ENCODE results near the gene EFCAB14.
A peak's percentile ranks its signal among the peaks of the same experiment; 100 is the strongest.
"Not testable (repeated sequence)": the region's sequence is repeated elsewhere in the genome, so short reads cannot be mapped to it uniquely, and the experiment has no call there.

Gene EFCAB14

GRCh38 chr1:46652321-46653100 is 66.4 kb downstream of the EFCAB14 start:
- DNase-seq, result no peak

GRCh38 chr1:46651152-46651551 is 67.8 kb downstream of the EFCAB14 start:
- not testable (repeated sequence) for DNase-seq

- no peak for DNase-seq
Measured at GRCh38 chr1:46650491-46650890, 68.4 kb downstream of the EFCAB14 start.

GRCh38 chr1:46649764-46650163 is 69.2 kb downstream of the EFCAB14 start:
- no peak for DNase-seq

GRCh38 chr1:46647611-46648010 is 71.3 kb downstream of the EFCAB14 start:
- no peak for DNase-seq

- DNase-seq, result no peak
Measured at GRCh38 chr1:46646844-46647243, 72.1 kb downstream of the EFCAB14 start.

GRCh38 chr1:46646331-46646730 is 72.6 kb downstream of the EFCAB14 start:
- no peak for DNase-seq

- no peak for DNase-seq
Measured at GRCh38 chr1:46645815-46646214, 73.1 kb downstream of the EFCAB14 start.

GRCh38 chr1:46643368-46643775 is 75.5 kb downstream of the EFCAB14 start:
- DNase-seq, result peak; percentile 96

- DNase-seq, result no peak
Measured at GRCh38 chr1:46642115-46642680, 76.7 kb downstream of the EFCAB14 start.

GRCh38 chr1:46639547-46639946 is 79.4 kb downstream of the EFCAB14 start:
- DNase-seq, result no peak

GRCh38 chr1:46638921-46639320 is 80.0 kb downstream of the EFCAB14 start:
- DNase-seq, result no peak

GRCh38 chr1:46637444-46638083 is 81.3 kb downstream of the EFCAB14 start:
- DNase-seq, result no peak

- no peak for DNase-seq
Measured at GRCh38 chr1:46635205-46635604, 83.7 kb downstream of the EFCAB14 start.

- DNase-seq, result no peak
Measured at GRCh38 chr1:46630719-46631118, 88.2 kb downstream of the EFCAB14 start.
